ENCODE results near the gene KLK7. TPM values are rescaled to one million over a fixed set of nuclear protein-coding genes. Genes with fewer than 3 reads are reported as not detected.

The KLK7 gene
- total RNA-seq, 2 experiments from 2014 or later = not detected

GRCh38 chr19:50944795-50945194 lies 38.9 kb downstream of the KLK7 start:
- ChIA-PET CTCF (interaction anchor here (0.6 kb wide), 1 partner anchor 21 kb away, joined by 3 read pairs; no protein-coding TSS in a partner anchor), POLR2A (no interaction called here)
- H3K36me3 Mint-ChIP-seq (ENCODE audit: low read depth) = no peaks in the 10 kb centered on the region
- ATAC-seq = no peak
- H3K4me1 Mint-ChIP-seq = no peaks in the 10 kb centered on the region
- H3K27ac Mint-ChIP-seq = no peak overlapping the region
- no peak overlapping the region for H3K4me3 Mint-ChIP-seq
- H3K9me3 Mint-ChIP-seq (ENCODE audit: low read depth) = no peaks in the 10 kb centered on the region
- peaks cover 18% of the 10 kb centered on the region for H3K27me3 Mint-ChIP-seq
- intact Hi-C loops (cut with DNase I, micrococcal nuclease) = no loop called here
- no peak for DNase-seq

GRCh38 chr19:50943074-50943828 lies 40.5 kb downstream of the KLK7 start:
- Mint-ChIP-seq H3K36me3 (ENCODE audit: low read depth) (no peaks in the 10 kb centered on the region), H3K4me1 (no peaks in the 10 kb centered on the region), H3K4me3 (no peak overlapping the region), H3K9me3 (ENCODE audit: low read depth) (no peaks in the 10 kb centered on the region), H3K27ac (no peak overlapping the region), H3K27me3 (peaks cover 20% of the 10 kb centered on the region)
- no peak for DNase-seq
- intact Hi-C loops (cut with DNase I, micrococcal nuclease) = no loop called here
- CTCF ChIA-PET = no interaction called here
- no peak for ATAC-seq
- POLR2A ChIA-PET = no interaction called here

- intact Hi-C loops (cut with DNase I, micrococcal nuclease) = no loop called here
- peaks cover 23% of the 10 kb centered on the region for H3K27me3 Mint-ChIP-seq
- ATAC-seq = no peak
- ChIA-PET POLR2A (no interaction called here), CTCF (interaction anchor here (1.2 kb wide), 2 partner anchors 18 to 77 kb away, joined by 3 read pairs; no protein-coding TSS in a partner anchor)
- no peak for DNase-seq
- no peaks in the 10 kb centered on the region for H3K4me1 Mint-ChIP-seq
- H3K9me3 Mint-ChIP-seq (ENCODE audit: low read depth) = no peaks in the 10 kb centered on the region
- no peak overlapping the region for H3K27ac Mint-ChIP-seq
- H3K36me3 Mint-ChIP-seq (ENCODE audit: low read depth) = no peaks in the 10 kb centered on the region
- no peak overlapping the region for H3K4me3 Mint-ChIP-seq
These were observed 44.1 kb downstream of the KLK7 start for GRCh38 chr19:50939596-50939995.

GRCh38 chr19:50933640-50934039 lies 50.1 kb downstream of the KLK7 start:
- intact Hi-C loops (cut with DNase I, micrococcal nuclease) = loop anchor here in 1 of 2 experiments (5.0 kb wide), 1 partner anchor 84 kb away; the partner anchor contains the start of gene KLK10
- H3K27ac Mint-ChIP-seq = no peak overlapping the region
- no peaks in the 10 kb centered on the region for H3K36me3 Mint-ChIP-seq (ENCODE audit: low read depth)
- ChIA-PET CTCF (interaction anchor here (2.0 kb wide), 1 partner anchor 12 kb away, joined by 10 read pairs; no protein-coding TSS in a partner anchor), POLR2A (no interaction called here)
- H3K4me3 Mint-ChIP-seq = no peak overlapping the region
- no peak for DNase-seq
- no peaks in the 10 kb centered on the region for H3K9me3 Mint-ChIP-seq (ENCODE audit: low read depth)
- H3K4me1 Mint-ChIP-seq = no peaks in the 10 kb centered on the region
- peaks cover 30% of the 10 kb centered on the region for H3K27me3 Mint-ChIP-seq
- ATAC-seq = no peak

DNA sequence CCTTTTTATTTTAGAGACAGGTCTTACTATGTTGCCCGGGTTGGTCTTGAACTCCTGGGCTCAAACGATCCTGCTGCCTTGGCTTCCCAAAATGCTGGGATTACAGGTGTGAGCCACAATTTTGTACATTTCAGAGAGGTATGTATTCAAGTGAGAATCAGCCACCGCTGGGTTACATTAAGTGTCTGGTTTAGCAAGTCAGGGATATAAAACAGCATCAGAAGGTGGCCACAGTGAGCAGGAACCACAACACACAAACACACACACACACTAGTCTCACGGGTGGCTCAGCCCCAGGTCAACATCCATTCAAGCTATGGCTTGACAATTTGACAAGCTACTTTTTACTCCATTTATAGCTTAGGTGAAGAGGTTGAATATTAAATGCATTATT lies 51.0 kb downstream of the KLK7 start:
- Mint-ChIP-seq H3K27me3 (peaks cover 33% of the 10 kb centered on the region), H3K27ac (no peak overlapping the region), H3K36me3 (ENCODE audit: low read depth) (no peaks in the 10 kb centered on the region), H3K4me3 (no peak overlapping the region), H3K4me1 (no peaks in the 10 kb centered on the region), H3K9me3 (ENCODE audit: low read depth) (no peaks in the 10 kb centered on the region)
- intact Hi-C loops (cut with DNase I, micrococcal nuclease) = loop anchor here in 1 of 2 experiments (5.0 kb wide), 1 partner anchor 85 kb away; the partner anchor contains the start of gene KLK10
- POLR2A ChIA-PET = no interaction called here
- CTCF ChIA-PET = no interaction called here
- DNase-seq (no peak), ATAC-seq (no peak)

GRCh38 chr19:50932018-50932689 lies 51.6 kb downstream of the KLK7 start:
- Mint-ChIP-seq H3K9me3 (ENCODE audit: low read depth) (no peaks in the 10 kb centered on the region), H3K4me1 (no peaks in the 10 kb centered on the region), H3K4me3 (no peak overlapping the region), H3K36me3 (ENCODE audit: low read depth) (no peaks in the 10 kb centered on the region), H3K27me3 (peaks cover 29% of the 10 kb centered on the region), H3K27ac (no peak overlapping the region)
- DNase-seq (no peak), ATAC-seq (no peak)
- POLR2A ChIA-PET = no interaction called here
- intact Hi-C loops (cut with DNase I, micrococcal nuclease) = loop anchor here in 1 of 2 experiments (5.0 kb wide), 1 partner anchor 85 kb away; the partner anchor contains the start of gene KLK10
- CTCF ChIA-PET = no interaction called here

DNA sequence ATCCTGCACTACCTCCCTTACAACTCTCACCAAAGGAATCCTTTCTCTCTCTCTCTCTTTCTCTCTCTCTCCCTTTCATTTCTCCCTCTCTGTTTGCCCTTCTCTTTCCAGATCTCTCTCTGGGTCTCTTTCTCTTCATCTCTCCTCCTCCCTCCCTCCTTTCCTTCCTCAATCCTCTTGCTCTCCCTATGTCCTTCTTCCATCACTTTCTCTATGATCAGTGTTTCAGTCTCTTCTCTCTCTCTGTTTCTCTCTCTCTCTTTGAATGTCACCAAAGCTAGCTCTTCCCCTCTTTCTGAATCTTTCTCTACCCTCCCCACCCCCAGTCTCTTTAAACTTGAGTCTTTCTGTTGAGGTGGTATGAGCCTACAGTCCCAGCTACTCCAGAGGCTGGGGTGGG lies 52.7 kb downstream of the KLK7 start:
- H3K9me3 Mint-ChIP-seq (ENCODE audit: low read depth) = no peaks in the 10 kb centered on the region
- ATAC-seq (no peak), DNase-seq (no peak)
- peaks cover 28% of the 10 kb centered on the region for H3K27me3 Mint-ChIP-seq
- no peaks in the 10 kb centered on the region for H3K4me1 Mint-ChIP-seq
- no peak overlapping the region for H3K4me3 Mint-ChIP-seq
- intact Hi-C loops (cut with DNase I, micrococcal nuclease) = loop anchor here (2.0 to 5.0 kb wide), 3 partner anchors 86 to 238 kb away; partner anchors contain the start of gene KLK10 (in 1 of the 2)
- no peaks in the 10 kb centered on the region for H3K36me3 Mint-ChIP-seq (ENCODE audit: low read depth)
- CTCF ChIA-PET = interaction anchor here (0.7 kb wide), 1 partner anchor 10 kb away, joined by 3 read pairs; no protein-coding TSS in a partner anchor
- no peak overlapping the region for H3K27ac Mint-ChIP-seq
- POLR2A ChIA-PET = no interaction called here

GRCh38 chr19:50928831-50929230 lies 54.9 kb downstream of the KLK7 start:
- POLR2A ChIA-PET = no interaction called here
- H3K36me3 Mint-ChIP-seq (ENCODE audit: low read depth) = no peaks in the 10 kb centered on the region

More at GRCh38 chr19:50928831-50929230, 54.9 kb downstream of the KLK7 start:
- ATAC-seq (no peak), DNase-seq (no peak)
- H3K4me3 Mint-ChIP-seq = no peak overlapping the region
- H3K27ac Mint-ChIP-seq = no peak overlapping the region
- peaks cover 31% of the 10 kb centered on the region for H3K27me3 Mint-ChIP-seq
- CTCF ChIA-PET = no interaction called here
- intact Hi-C loops (cut with DNase I, micrococcal nuclease) = loop anchor here in 1 of 2 experiments (1.0 kb wide), 1 partner anchor 168 kb away; no protein-coding TSS in a partner anchor
- no peaks in the 10 kb centered on the region for H3K4me1 Mint-ChIP-seq
- H3K9me3 Mint-ChIP-seq (ENCODE audit: low read depth) = no peaks in the 10 kb centered on the region

Other genes starting within 250 kb of the KLK7 start
- gene GPR32, start 213.5 kb downstream of the KLK7 start, total RNA-seq = not detected
- not detected for gene ACP4, start 193.5 kb downstream of the KLK7 start, total RNA-seq
- 1 to 10 TPM; 2.4 to 2.6 TPM for gene KLK1, start 160.1 kb downstream of the KLK7 start, total RNA-seq
- not detected for gene KLK15, start 150.3 kb downstream of the KLK7 start, total RNA-seq
- gene KLK3, start 129.0 kb downstream of the KLK7 start, total RNA-seq = not detected
- gene KLK2, start 110.5 kb downstream of the KLK7 start, total RNA-seq = not detected
- gene KLK4, start 72.5 kb downstream of the KLK7 start, total RNA-seq = not detected
- gene KLK5, start 30.9 kb downstream of the KLK7 start, total RNA-seq = not detected
- gene KLK6, start 14.3 kb downstream of the KLK7 start, total RNA-seq = not detected
- gene KLK8, start 17.7 kb upstream of the KLK7 start, total RNA-seq = not detected
- not detected for gene KLK10, start 35.8 kb upstream of the KLK7 start, total RNA-seq
- gene KLK11, start 42.7 kb upstream of the KLK7 start, total RNA-seq = not detected
- gene KLK12, start 51.1 kb upstream of the KLK7 start, total RNA-seq = not detected
- gene KLK13, start 81.2 kb upstream of the KLK7 start, total RNA-seq = not detected
- 1 to 10 TPM in 1 of 2 experiments, under 1 TPM in 1; 0.69 to 1.1 TPM for gene KLK14, start 99.0 kb upstream of the KLK7 start, total RNA-seq
- 1 to 10 TPM; 7.2 to 9.1 TPM for gene CTU1, start 124.5 kb upstream of the KLK7 start, total RNA-seq
- under 1 TPM; 0.37 to 0.49 TPM for gene SIGLEC9, start 141.0 kb upstream of the KLK7 start, total RNA-seq
- not detected for gene SIGLEC7, start 158.4 kb upstream of the KLK7 start, total RNA-seq
- gene CD33, start 241.2 kb upstream of the KLK7 start, total RNA-seq = under 1 TPM; 0.26 to 0.27 TPM

Measured in activated CD4-positive, alpha-beta T cell treated with anti-CD3 and anti-CD28 coated beads for 36 hours (primary cell).